Brain pericyte (primary cell): Measurements from ENCODE around the gene LURAP1L.

ENCODE experiments used
- DNase-seq: peaks from one replicate; pipeline ENCODE4 v3.0.0-alpha.2; 2012; ENCODE audit warnings: low read depth, low spot score

LURAP1L gene

GRCh38 chr9:12812710-12813109 is 37.9 kb downstream of the LURAP1L start:
- DNase-seq = no peak

- no peak for DNase-seq
Observed at GRCh38 chr9:12813533-12813932, 38.7 kb downstream of the LURAP1L start.

- DNase-seq = peak; percentile 86
Observed at GRCh38 chr9:12813960-12814876, 39.4 kb downstream of the LURAP1L start.

GRCh38 chr9:12814877-12815237 is 40.0 kb downstream of the LURAP1L start:
- no peak for DNase-seq

GRCh38 chr9:12815888-12816287 is 41.1 kb downstream of the LURAP1L start:
- DNase-seq = no peak

- no peak for DNase-seq
Observed at GRCh38 chr9:12816656-12817101, 41.9 kb downstream of the LURAP1L start.

- DNase-seq = peak; percentile 47
Observed at GRCh38 chr9:12817702-12818101, 42.9 kb downstream of the LURAP1L start.

GRCh38 chr9:12818431-12819000 is 43.7 kb downstream of the LURAP1L start:
- DNase-seq = no peak

GRCh38 chr9:12819436-12820185 is 44.8 kb downstream of the LURAP1L start:
- DNase-seq = no peak

- no peak for DNase-seq
Observed at GRCh38 chr9:12822111-12822510, 47.3 kb downstream of the LURAP1L start.

- DNase-seq = no peak
Observed at GRCh38 chr9:12826924-12827565, 52.2 kb downstream of the LURAP1L start.

GRCh38 chr9:12833701-12834100 is 58.9 kb downstream of the LURAP1L start:
- no peak for DNase-seq

GRCh38 chr9:12838546-12838945 is 63.7 kb downstream of the LURAP1L start:
- no peak for DNase-seq

GRCh38 chr9:12843735-12844134 is 68.9 kb downstream of the LURAP1L start:
- DNase-seq = no peak

GRCh38 chr9:12846035-12846434 is 71.2 kb downstream of the LURAP1L start:
- no peak for DNase-seq

GRCh38 chr9:12847561-12847960 is 72.7 kb downstream of the LURAP1L start:
- no peak for DNase-seq

GRCh38 chr9:12849486-12850003 is 74.7 kb downstream of the LURAP1L start:
- DNase-seq = no peak

- DNase-seq = no peak
Observed at GRCh38 chr9:12851341-12852090, 76.7 kb downstream of the LURAP1L start.

- no peak for DNase-seq
Observed at GRCh38 chr9:12853051-12853450, 78.2 kb downstream of the LURAP1L start.

GRCh38 chr9:12854221-12854620 is 79.4 kb downstream of the LURAP1L start:
- DNase-seq = no peak

- DNase-seq = no peak
Observed at GRCh38 chr9:12855066-12855465, 80.2 kb downstream of the LURAP1L start.
